GM18508 (cell line): Measurements from ENCODE around the gene MEGF11.
"Not testable (repeated sequence)": the region's sequence is repeated elsewhere in the genome, so short reads cannot be mapped to it uniquely, and the experiment has no call there.

Source experiments
- ATAC-seq: cut with Tn5 transposase; IDR thresholded peaks from one replicate; pipeline ENCODE4 v1.9.1; 2021; ENCODE audit warnings: moderate number of reproducible peaks; ENCODE audit not compliant: insufficient read depth, unreplicated experiment

MEGF11 gene

DNA sequence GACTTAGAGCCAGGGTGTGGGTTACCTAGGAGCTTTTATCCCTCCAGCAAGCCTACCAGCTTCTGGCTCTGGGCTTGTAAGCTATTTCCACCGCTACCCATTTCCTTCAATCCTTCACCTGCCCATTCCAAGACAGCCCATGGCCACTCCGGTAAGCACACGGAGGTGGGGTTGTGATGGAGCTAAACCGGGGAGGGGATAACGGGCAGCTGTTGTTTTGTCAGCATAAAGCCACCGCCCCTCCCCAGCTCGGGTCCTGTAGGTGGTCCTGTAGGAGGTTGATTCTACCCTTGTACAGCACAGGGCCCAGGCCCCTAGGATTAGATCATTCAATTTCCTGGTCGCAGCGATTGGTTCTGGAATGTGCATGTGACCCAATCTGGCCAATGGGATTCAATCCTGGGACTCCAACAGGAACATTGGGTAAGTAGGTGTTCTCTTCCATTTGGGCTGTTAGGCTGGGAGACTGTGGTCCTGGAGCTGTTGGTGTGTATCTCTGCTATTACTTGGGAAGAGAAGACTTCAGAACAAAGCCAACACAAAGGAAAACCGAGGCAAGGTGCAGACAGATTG is 233.6 kb downstream of the MEGF11 start:
- ATAC-seq, result no peak

DNA sequence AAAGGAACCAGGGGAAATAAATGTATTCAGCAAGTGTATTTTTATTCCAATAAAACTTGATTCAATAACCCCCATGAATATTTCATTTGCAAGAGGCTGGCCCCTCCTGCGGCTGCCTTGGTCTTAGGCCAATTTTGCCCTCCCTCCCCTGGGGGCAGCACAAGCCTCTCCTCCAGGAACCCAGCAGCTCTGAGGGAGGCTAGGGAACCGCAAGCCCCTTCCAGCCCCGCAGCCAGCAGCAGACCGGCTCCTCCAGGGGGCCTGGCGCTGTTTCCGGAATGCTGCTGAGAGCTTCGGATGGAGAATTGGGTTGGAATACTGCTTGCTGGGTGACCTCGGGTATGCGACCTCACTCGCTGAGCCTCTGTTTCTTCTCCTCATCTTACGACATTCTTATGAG is 234.2 kb downstream of the MEGF11 start:
- no peak for ATAC-seq

DNA sequence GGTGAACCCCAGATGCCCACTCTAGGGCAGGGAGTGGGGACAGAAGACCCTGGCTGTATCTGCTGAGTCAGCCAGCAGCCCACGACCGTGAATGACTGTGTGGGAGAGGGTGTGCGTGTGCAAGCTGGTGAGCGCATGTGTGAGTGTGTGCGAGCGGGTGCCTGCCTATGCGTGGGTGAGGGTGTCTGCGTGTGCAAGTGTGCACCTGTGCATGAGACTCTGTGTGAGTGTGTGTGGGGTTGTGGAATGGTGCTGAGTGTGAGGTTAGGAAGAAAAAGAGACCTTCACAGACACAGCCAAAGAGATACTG is 235.1 kb downstream of the MEGF11 start:
- ATAC-seq, result no peak

DNA sequence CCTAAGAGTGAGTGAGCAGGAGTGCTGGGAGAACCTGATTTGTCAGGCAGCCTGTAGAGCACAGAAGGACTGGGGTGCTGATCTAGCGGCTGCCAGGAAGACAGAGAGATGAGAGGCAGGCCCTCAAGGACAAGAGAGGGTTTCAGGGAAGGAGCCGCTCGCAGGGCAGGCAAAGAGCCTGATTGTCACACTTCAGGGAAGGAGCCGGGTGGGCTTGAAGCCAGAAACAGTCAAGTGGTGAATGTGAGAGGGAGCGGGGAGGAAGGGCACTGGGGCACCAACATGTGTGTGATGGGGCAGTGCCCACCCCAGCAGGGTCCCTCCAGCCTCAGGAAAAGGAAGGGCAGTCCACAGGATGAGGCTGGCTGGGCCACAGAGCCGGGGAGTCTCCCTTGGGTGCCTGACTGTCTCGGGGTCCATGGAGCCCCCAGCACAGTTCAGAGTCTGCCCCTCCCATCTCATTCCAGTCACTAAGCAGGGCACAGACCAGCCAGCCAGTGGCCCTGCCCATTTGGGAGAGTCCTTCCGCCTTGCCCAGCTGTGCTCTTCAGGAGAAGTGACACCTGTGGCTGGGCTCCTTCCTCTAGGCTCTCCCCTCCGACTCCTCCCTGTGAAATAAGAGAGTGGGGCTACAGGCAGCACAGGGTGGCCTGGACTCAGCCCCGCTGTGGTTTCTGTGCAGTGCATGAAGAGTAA is 235.6 kb downstream of the MEGF11 start:
- no peak for ATAC-seq

DNA sequence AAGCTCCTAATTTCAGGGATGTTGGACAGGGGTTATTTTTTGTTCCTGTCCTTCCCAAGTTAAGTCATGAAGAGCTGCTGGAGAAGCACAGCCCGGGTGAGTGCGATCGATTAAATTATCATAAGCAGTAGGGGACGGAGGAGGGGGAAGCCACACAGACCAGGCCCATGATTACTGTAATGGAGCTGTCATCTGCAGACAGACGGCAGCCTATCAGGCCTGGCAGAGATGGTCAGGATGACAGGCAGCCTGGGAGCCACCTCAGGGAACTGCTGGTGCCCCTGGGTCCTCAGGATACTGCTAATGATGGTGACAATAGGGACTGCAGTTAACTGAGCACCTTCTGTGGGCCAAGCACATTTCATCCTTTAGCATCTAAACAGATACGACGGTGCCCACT is 236.6 kb downstream of the MEGF11 start:
- ATAC-seq, result no peak

DNA sequence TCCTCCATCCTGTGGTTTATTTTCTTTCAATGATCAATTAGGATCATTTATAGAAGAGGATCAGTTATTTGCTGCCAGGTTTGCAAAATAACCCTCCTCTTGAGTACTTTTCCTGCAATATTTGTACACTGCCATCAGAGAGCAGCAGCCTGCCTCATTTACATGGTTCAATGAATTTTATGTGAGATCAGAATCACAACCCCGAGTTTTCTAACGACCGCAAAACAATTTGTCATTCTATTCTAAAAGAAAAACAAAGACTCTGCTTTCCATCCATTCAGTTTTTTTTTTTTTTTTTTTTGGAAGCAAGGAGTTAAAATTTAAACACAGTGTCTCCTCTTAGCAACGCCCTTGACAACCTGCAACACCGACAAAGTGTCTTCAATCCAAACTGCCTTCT is 237.4 kb downstream of the MEGF11 start:
- no peak for ATAC-seq

DNA sequence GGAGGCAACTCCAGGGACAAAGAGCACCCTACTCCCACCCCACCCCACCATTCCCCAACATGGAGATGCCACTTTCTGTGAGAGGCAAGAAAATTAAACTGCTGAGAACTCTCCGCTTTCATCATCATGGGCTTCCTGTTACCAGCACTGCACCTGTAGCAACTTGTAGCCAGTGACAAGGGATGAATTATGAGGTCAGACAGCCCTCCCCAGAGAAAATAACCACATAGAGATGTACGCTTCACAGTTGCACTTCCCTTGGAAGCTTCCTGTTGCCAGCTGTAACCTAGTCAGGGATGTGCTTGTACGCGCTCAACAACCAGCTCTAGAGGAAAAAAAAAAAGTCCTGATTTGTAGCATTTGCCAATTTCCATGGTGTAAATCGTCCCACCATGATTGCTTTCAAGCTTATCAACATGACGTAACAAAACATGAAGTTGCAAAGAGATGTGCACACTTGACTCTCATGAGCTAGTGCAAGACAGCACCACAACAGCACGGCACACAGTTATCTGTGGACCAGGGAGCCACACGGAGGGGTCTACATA is 238.8 kb downstream of the MEGF11 start:
- ATAC-seq, result no peak

DNA sequence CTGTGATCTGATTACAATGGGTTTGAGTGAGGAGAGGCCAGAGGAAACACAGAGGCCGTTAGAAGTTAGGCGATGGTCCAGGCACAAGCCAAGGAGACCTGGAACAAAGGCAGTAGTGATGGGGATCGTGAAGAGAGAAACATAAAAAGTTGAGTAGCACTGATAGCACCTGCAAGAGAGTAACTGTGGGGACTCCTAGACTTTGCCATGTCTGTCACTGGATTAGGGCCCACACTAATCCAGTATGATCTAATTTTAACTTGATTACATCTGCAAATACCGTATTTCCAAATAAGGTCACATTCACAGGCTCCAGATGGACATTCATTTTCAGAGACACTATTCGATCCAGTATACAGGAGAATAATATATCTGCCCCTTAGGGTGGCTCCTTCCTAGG is 239.5 kb downstream of the MEGF11 start:
- ATAC-seq, result no peak

DNA sequence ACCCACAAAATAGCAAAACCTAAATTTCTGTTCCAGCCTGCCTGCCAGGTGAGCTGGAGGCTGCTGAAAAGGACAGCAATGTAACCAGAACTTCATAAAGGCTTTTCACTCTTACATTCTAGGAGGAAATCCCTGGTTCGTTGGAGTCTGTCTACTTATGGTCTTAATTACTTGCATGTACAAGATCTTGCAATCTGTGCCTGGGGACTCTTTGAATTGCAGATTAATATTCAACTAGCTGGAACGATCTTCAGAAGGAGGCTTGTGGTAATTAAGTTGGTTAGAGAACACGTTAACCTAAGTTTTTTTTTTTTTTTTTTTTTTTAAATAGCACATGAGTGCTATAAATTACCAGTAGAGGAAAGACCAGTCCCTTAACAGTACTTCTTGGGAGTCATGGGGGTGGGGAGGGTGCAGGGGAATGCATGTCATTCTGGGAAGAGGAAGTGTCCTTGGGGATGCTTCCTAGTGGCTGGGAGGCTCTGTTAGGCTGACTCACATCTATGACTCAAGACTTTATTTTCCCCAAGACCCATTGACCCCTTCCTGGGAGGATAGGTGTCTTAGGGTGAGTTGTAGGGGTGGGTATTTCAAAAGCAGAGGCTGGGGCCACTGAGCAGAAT is 244.5 kb downstream of the MEGF11 start:
- no peak for ATAC-seq

DNA sequence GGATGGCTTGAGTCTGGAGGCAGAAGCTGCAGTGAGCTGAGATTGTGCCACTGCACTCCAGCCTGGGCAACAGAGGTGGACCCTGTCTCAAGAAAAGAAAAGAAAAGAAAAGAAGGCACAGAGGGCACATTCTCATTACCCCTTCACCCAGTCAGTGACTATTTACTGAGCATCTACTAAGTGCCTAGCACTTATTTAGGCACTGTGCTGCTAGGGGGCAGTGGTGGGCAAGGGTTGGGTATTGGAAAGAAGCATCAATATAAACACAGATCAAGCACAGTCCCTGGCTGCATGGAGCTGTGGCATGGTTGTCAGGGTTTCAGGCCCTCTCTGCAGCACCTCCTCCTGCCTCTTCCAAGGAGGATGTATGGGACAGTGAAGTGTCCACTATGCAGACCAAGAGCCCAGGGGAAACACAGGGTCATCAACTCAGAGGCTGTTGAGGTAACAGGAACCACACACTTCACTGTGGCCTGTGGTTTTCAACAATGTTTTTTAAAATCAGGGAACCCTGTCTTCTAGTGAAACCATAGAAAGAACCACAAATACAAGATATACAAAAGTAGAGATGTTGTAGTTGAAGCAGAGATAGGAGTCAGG is 245.8 kb downstream of the MEGF11 start:
- ATAC-seq, result no peak

DNA sequence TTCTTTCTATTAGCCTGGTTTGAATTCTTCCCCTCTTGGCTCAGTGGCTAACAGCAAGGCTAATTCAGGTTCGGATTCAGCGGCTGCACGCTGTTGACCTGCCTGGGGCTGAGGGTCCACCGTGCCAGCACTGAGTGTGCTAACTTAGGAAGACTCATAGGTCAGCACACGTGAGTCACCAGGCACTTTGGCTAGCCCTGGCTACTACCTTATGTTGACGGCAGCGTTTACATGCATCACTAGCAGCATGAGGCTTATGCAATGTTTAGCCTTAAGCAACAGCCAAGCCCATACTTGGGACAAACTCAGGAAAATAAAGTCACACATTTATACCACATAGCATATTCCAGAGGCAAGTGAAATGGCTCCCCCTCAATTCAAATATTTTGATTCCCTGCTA is 246.6 kb downstream of the MEGF11 start:
- ATAC-seq, result no peak

DNA sequence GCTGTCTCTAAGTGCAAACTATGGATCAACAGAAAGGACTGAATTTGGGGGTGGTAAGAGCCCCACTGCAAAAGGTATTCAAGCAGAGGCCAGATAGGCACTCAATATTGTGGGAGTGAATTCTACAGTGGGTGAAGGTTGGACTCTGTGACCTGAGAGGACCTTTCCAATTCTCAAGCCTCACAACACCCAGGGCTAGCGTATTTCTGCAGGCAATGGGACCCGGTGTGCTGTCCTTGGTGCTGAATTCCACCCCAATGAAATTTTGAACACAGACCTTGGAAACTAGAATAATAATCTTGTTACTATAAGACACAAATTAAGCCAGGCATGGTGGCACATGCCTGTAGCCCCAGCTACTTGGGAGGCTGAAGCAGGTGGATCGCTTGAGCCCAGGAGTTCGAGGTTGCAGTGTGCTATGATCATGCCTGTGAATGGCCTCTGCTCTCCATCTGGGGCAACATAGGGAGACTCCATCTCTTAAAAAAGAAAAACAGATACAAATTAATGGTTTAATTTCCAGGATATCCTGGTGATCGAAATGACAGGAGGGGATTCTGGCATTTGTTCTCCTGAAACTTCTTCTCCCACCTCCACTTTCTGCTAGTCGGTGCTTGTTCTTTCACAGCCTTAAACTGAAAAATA is 248.8 kb downstream of the MEGF11 start:
- no peak for ATAC-seq

DNA sequence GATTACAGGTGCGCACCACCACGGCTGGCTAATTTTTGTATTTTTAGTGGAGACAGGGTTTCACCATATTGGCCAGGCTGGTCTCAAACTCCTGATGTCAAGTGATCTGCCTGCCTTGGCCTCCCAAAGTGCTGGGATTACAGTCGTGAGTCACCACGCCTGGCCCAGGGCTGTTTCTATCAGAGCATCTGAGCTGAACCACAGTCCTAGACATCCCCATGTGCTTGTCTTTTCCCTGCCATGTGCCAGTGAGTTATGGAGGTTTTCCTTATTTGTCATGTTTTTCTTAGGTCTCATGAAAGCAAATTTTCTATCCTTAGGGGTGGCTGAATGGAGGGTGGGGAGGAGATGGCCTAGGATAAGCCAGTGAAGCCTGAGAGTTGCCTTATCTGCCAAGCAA is 250.4 kb downstream of the MEGF11 start:
- ATAC-seq, result not testable (repeated sequence)

DNA sequence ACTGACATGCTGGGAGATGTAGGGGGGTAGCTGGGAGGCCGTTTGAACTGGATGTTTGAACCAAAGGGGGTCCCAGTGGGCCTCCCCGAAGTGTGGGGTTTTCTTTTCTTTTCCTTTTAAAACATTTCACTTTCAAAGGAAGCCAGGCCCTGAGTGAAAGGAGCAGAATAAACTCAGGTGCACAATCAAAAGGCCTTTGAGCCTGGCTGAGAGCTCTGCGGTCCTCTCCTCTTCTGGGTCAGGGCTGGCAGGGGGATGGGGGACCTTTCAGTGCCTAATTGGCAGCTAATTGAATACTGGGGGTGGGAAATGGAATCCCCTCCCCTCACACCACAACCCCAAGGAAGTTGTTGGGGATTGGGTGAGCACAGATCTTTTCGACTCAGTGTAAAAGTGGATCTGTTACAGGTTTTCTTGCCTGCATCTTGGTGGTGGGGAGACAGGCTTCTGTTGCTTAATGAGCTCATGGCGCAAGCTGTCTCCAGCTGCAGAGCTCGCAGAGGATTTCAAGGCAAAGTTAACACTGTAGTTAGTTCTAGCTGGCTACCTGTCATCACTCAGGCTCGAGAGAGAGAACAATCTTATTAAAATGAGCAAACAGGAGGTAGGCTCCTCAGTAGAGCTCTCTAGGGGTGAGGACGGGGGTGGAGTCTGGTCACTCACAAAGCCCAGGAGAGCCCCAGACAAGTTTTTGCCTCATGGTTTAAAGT is 251.7 kb downstream of the MEGF11 start:
- no peak for ATAC-seq

DNA sequence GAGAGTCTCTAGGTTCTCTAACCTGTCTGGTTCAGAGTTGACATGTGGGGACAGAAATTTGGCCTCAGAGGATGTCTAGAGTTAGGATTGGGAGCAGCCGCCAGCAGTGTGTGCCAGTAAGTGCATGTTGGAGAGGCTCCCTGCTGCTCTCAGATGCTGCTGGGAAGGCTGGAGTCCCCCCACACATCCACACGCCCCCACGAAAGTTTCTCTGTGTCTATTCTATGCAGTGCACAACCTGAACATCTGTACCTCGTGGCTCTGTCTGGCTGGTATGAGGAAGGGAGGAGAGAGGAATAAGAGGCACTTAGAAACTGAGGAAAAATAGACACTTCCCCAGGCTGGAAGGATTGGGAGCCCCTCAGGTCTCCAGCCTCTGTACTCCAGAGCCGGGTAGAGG is 252.5 kb downstream of the MEGF11 start:
- no peak for ATAC-seq

DNA sequence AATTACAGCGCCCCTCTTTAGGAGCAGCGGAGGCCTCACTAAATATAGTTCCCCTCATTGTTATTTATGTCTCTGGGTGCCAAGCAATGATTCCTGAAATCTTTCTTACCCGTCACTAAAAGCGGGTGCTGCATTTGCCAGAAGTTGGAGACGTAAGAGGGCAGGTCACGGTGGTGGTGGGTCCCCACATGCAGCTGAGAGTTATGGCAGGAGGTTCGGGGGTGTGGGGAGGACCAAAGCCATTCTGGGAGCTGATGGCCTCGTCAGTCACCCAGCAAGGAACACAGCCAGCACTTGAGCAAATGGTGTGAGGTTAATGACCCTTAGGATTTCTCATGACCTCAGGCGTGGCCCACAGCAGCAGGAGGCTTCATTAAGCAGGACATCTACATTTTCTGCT is 255.1 kb downstream of the MEGF11 start:
- no peak for ATAC-seq

DNA sequence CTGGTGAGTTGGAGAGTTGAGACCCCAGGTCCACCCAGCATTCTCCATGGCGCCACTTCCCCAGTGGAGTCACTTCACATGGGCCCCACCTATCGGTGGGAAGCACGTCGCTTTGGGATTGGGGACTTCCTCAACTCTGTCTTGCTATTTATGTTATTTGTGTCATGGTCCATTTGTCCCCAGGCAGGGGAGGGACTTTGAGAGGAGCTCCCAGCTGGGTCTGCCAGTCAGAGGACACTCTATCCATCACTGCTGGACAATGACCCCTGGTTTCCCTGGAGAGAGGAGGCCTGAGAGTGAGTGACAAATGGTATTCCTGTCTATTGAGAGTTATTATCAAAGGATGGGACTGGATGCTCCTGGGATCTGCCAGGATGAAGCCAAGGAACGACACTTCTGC is 256.6 kb downstream of the MEGF11 start:
- no peak for ATAC-seq

DNA sequence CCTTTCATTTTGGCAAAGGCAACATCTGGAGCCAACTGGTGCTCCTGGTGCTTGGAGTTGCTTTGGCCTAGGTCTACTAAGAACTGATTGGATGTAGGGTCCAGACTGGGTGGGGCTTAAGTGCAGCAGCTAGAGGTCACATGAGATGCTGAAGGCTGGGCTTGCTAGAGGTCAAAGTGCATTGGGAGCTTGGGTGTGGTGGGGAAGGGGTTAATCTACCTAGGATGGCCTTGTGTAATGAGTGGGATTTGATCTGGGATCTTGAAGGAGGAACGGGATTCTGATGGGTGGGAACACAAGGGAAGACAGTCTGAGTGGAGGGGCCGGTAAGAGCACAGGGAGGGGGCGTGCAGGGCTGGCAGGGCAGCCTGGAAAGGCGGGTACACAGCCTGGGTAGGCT is 258.7 kb downstream of the MEGF11 start:
- no peak for ATAC-seq

DNA sequence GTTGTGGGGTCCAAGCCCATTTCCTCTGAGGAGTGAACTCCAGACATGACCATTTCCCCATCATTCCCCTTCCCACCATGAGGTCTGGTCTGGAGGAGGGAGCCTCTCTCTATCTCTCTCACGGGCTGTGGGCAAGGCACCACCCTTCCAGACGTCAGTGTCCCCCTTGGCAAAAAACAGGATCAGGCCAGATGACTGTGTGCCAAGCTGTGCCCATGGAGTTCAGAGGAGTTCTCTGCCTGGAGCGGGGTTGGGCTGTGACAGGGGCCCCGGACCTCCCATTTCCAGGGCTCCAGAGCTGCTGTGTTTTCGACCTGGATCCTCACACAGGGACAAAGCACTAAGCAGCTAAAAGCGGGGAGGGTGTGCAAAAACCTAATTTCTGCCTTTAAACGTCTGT is 259.8 kb downstream of the MEGF11 start:
- no peak for ATAC-seq

DNA sequence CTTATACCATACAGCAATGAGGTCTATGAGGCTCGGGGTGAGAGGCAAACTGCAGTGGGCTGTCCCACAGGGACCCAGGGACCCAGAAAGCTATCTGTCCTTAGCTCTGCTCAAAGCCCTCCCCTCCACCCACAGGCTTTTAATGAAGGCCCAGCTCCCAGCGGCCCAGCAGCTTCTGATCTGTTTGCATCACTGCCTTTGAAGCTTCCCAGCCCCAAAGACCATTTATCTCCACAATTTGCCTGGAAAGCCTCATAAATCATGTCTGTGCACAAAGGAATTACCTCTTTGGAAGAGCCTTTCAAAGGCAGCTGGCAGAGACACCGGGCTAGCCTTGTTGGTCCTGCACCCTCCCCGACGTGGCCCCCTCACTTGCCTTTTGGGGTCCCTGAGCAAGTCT is 260.3 kb downstream of the MEGF11 start:
- ATAC-seq, result no peak
